GM18873 (cell line): Measurements from ENCODE around the gene CTSA.
A peak's percentile ranks its signal among the peaks of the same experiment; 100 is the strongest.

Source experiments
- ATAC-seq: cut with Tn5 transposase; IDR thresholded peaks from one replicate; pipeline ENCODE4 v1.9.1; 2021; ENCODE audit warnings: mild to moderate bottlenecking, moderate library complexity, moderate number of reproducible peaks; ENCODE audit not compliant: unreplicated experiment, low FRiP score

CTSA gene

GRCh38 chr20:45934046-45934585, 43.0 kb downstream of the CTSA start:
- peak; percentile 10 for ATAC-seq

GRCh38 chr20:45934586-45935415, 43.7 kb downstream of the CTSA start, which contains the start of gene PCIF1:
PCIF1 (plus strand) TSS chr20:45934683; CDS start chr20:45939000, 4,317 bp downstream.
- ATAC-seq: peak; percentile 59

DNA sequence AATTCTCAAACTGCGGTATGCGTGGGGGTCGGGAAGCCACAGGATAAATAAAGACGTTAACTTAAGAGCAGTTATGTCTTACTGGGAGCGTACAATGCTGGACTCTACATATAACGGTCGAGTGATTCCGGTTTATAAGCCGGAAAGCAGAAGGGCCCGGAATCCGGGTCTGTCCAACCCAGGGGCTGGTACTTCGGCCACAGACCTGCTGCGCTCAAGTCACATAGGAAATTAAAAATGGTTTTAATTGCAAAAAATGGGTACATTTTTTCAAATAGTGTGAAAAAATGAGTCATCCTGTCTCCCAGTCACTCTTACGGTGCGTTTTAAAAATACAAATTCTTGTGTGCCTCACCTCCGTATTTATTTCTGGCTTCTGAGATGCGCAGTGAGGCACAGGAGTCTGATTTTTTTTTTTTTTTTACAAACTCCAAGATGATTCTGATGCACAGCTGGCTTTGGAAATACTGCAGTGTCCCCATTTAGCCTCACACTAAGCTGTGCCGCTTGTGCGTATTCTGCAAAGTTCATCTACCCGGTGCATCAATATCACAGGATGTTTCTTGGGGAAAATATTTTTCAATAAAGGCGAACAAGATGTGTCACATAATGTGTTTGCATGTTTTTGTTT, 44.4 kb downstream of the CTSA start:
- peak; percentile 9 for ATAC-seq

- ATAC-seq: no peak
These were observed 46.6 kb downstream of the CTSA start for GRCh38 chr20:45937765-45938164.

GRCh38 chr20:45938727-45939438, 47.7 kb downstream of the CTSA start:
- ATAC-seq: no peak

DNA sequence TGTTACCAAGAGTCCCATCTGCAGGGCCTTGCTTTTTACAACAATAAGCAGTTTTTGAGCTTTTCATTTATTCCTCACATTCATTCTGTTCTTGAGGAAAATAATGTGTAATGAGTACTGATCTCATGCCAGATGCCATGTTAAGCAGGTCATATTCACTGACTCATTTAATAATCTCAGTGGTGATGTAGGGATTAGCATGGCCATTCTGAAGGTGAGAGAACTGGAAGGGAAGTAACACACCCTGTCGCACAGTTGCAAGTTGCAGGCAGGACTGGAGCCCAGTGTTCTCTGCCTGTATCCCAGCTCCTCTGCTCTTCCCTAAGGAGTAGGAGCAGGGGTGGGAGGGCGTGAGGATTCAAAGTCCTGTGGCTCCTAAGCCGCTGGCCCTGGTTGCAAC, 48.9 kb downstream of the CTSA start:
- no peak for ATAC-seq

- ATAC-seq: no peak
These were observed 49.3 kb downstream of the CTSA start for GRCh38 chr20:45940469-45940868.

DNA sequence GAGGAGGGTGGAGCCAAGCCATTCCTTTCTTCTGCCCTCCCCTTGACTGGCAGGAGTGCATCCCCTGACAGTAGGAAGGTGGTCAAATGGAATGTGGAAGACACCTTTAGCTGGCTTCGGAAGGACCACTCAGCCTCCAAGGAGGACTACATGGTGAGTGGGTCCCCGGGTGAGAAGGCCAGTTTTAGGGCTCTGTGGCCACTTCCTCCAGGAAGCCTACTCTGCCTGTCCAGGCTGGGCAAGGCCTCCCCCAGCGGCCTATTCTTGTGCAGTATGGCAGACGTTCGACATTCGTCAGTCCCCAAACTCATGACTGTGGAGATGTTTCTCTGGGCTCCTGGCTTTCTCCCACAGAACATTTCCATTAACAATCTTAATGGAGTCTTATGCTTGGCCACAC, 52.5 kb downstream of the CTSA start:
- no peak for ATAC-seq

DNA sequence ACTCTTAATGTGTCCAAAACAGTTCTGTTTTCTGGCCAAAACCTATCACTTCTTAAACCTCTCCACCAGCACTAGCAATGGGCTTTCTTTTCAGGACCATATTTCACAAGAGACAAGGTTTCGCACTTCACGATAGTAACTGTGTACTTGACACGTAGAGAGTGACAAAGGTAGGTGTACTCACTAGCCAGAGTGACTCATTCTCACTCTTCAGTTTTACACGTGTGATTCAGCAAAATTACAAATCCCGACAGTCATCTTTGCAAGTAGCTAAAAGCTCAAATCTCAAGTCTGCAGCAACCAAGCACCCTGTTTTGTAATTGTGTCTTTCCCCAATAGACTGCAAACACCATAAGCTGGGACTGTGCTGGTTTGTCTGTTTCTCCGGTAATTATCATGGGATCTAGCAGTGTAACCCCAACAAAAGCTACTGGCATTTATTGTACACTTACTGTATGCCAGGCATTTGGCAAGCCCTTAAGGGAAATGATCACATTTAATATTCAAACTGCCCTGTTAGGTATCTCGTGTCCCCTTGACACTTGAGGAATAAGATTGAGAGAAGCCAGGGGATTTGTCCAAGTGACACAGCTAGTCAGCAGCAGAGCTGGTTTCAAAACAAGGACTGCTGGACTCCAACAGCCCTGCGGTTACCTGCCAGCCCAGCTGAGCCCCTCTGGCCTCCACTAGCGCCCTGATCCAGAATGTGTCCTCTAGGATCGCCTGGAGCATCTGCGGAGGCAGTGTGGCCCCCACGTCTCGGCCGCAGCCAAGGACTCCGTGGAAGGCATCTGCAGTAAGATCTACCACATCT, 53.2 kb downstream of the CTSA start:
- ATAC-seq: no peak

DNA sequence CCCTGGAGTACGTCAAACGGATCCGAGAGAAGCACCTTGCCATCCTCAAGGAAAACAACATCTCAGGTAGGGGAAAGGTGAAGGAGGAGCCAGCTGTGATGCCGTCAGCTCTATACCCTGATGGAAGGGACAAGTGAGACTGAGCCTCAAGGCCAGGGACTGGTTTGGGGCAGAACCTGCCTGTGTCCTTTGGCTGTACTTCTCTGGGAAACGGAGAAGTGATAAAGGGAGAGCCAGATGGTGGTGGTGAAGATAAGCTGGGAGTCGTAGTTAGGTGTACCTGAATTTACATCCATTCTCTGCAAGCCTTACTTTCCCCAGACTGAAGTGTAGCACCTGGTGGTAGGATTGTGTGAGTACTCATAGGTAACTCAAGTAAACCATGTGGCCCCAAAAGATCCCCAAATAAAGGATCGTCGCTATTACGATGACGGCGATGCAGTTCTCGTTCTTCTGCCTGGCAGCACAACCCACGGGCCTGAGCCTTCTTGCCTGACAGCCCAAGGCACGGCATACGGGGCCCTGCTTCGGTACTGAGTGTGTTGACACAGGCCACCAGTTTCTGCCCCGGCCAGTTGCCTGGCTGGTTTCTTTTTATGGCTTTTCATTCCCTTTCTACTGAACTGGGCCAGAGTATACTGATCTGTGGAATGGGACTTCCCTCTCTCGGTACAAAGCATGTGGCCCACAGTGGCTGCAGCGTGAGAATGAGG, 54.0 kb downstream of the CTSA start:
- ATAC-seq: no peak

- ATAC-seq: no peak
These were observed 54.6 kb downstream of the CTSA start for GRCh38 chr20:45945678-45946148.

DNA sequence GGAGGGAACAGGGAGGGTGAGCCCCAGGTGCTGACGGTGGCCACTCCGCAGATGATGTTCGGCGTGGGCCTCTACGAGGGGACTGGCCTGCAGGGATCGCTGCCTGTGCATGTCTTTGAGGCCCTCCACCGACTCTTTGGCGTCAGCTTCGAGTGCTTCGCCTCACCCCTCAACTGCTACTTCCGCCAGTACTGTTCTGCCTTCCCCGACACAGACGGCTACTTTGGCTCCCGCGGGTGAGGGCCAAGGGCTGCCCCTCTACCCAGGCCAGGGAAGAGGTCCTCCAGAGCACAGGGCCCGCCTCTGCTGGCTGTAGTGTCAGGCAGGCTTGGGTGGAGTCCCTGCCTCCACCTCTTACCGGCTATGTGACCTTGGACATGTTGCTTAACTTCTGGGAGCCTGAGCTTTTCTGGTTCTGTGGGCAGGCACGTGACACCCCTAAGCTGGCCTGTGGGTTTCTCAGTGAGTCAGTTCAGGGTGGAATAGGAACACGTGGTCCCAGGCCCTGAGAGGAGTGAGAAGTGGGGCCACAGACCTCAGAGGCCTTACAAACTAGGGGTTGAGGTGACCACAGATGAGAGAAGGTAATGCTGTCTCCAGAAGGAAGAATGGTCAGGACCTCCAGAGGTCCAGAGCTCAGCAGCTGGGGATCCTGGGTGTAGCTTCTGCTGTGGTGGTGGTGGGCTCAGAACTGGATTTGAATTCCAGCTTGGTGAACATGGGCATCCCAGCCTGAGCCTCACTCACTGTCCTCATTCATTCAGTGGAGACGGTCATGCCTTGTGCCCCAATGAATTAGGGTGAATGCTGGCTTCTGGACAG, 55.2 kb downstream of the CTSA start:
- ATAC-seq: no peak

DNA sequence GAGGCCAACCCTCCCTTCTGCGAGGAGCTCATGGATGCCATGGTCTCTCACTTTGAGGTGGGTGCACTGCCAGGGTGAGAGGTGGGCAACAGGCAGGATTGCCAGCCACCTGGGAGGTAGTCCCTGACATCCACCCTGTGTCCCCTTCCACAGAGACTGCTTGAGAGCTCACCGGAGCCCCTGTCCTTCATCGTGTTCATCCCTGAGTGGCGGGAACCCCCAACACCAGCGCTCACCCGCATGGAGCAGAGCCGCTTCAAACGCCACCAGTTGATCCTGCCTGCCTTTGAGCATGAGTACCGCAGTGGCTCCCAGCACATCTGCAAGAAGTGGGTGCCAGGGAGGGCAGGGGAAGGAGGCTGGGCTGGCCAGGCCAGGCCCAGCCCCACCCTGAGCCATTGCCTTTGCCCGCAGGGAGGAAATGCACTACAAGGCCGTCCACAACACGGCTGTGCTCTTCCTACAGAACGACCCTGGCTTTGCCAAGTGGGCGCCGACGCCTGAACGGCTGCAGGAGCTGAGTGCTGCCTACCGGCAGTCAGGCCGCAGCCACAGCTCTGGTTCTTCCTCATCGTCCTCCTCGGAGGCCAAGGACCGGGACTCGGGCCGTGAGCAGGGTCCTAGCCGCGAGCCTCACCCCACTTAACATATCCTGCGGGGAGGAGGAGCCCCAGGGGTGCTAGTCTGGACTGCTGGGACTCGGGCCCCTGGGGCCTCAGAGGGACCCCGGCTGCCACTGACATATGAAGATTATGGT, 56.2 kb downstream of the CTSA start:
- ATAC-seq: no peak

DNA sequence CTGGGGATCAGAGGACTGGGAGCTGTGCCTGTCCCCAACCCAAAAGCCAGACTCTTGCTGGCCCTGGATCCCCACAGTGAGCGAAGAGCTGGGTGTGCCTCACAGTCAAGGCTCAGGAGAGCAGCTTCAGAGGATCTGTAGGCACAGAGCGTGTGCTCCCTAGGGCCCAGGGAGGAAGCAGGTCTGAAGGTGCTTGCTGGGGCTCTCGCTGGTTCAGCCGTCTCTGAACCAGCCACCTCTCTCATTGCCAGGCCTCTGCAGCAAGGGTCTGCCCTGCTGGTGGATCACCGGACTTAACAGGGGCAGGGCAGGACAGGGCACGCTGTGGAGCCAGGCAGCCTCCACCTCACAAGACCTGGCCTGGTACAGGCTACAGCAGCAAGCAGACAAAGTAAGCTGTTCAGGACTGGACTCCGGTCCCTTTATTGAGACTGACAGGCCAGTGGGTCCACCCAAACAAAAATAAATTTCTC, 57.2 kb downstream of the CTSA start:
- no peak for ATAC-seq
